GM23338 (cell line): ENCODE results near the gene NT5DC4. TPM values are rescaled to one million over a fixed set of nuclear protein-coding genes. Genes with fewer than 3 reads are reported as not detected.

ENCODE experiments used
- ATAC-seq: fragments of 200-7000 bp; cut with Tn5 transposase; 3 replicates; pipeline ENCODE4 v1.9.1; 2020
- DNase-seq: peaks from one replicate; pipeline ENCODE4 v3.0.0-alpha.2; 2015; ENCODE audit warnings: low spot score
- H2AFZ ChIP-seq: fragments of 200-600 bp; sonication (generic); 2 replicates; pipeline ENCODE4 v1.8.0; 2016; ENCODE audit warnings: antibody characterized with exemption, mild to moderate bottlenecking, moderate library complexity
- H3F3A ChIP-seq: fragments of 200-600 bp; sonication (generic); replicated peaks from 2 replicates; pipeline ENCODE4 v1.8.0; 2017; ENCODE audit warnings: antibody characterized with exemption, mixed run types, low read depth
- H3K27ac ChIP-seq: fragments of 200-600 bp; sonication (generic); 2 replicates; pipeline ENCODE4 v1.6.1; 2016; ENCODE audit warnings: low read depth
- H3K27me3 ChIP-seq: fragments of 200-600 bp; sonication (generic); 2 replicates; pipeline ENCODE4 v1.8.0; 2016; ENCODE audit warnings: mild to moderate bottlenecking, mixed run types, moderate library complexity; ENCODE audit not compliant: insufficient read depth
- H3K36me3 ChIP-seq: fragments of 200-600 bp; sonication (generic); 2 replicates; pipeline ENCODE4 v1.8.0; 2016; ENCODE audit warnings: mild to moderate bottlenecking; ENCODE audit not compliant: insufficient read depth
- H3K4me1 ChIP-seq: fragments of 200-600 bp; sonication (generic); 2 replicates; pipeline ENCODE4 v1.8.0; 2016; ENCODE audit warnings: mild to moderate bottlenecking, moderate library complexity; ENCODE audit not compliant: insufficient read depth
- H3K4me2 ChIP-seq: fragments of 200-600 bp; sonication (generic); 2 replicates; pipeline ENCODE4 v1.7.1; 2017; ENCODE audit warnings: mixed run types
- H3K4me3 ChIP-seq: fragments of 200-600 bp; sonication (generic); 2 replicates; pipeline ENCODE4 v1.6.1; 2016; ENCODE audit warnings: mixed run types
- H3K79me2 ChIP-seq: fragments of 200-600 bp; sonication (generic); replicated peaks from 2 replicates; pipeline ENCODE4 v1.8.0; 2017; ENCODE audit warnings: mild to moderate bottlenecking; ENCODE audit not compliant: insufficient read depth
- H3K9me2 ChIP-seq: fragments of 200-600 bp; sonication (generic); 2 replicates; pipeline ENCODE4 v1.8.0; 2017; ENCODE audit not compliant: insufficient read depth
- H4K20me1 ChIP-seq: fragments of 200-600 bp; sonication (generic); replicated peaks from 2 replicates; pipeline ENCODE4 v1.8.0; 2017; ENCODE audit warnings: mild to moderate bottlenecking; ENCODE audit not compliant: insufficient read depth
- H3K27ac Mint-ChIP-seq: 2 replicates; pipeline ENCODE4 v1.8.0; 2020; ENCODE audit warnings: inconsistent platforms, mild to moderate bottlenecking, moderate library complexity, mixed read lengths
- H3K27me3 Mint-ChIP-seq: 3 replicates; pipeline ENCODE4 v1.8.0; 2022; ENCODE audit warnings: low read depth, mild to moderate bottlenecking, moderate library complexity, mixed read lengths, inconsistent platforms; ENCODE audit not compliant: insufficient read depth, poor library complexity
- H3K36me3 Mint-ChIP-seq: 3 replicates; pipeline ENCODE4 v1.8.0; 2021; ENCODE audit warnings: low read depth, mild to moderate bottlenecking, inconsistent platforms, moderate library complexity, mixed read lengths
- H3K4me1 Mint-ChIP-seq: 3 replicates; pipeline ENCODE4 v1.8.0; 2020; ENCODE audit warnings: mild to moderate bottlenecking, inconsistent platforms, mixed read lengths
- H3K4me3 Mint-ChIP-seq: 3 replicates; pipeline ENCODE4 v1.8.0; 2021; ENCODE audit warnings: moderate library complexity, mild to moderate bottlenecking, inconsistent platforms, mixed read lengths
- H3K9me3 Mint-ChIP-seq: 3 replicates; pipeline ENCODE4 v1.8.0; 2020; ENCODE audit warnings: moderate library complexity, mild to moderate bottlenecking, inconsistent platforms, mixed read lengths
- CREB1 ChIP-seq: fragments of 250-450 bp; sonication (Bioruptor Pico); IDR thresholded peaks from 2 replicates; pipeline ENCODE4 v1.5.0; 2020; ENCODE audit warnings: low read depth, mild to moderate bottlenecking, moderate library complexity
- CTCF ChIP-seq, 2 experiments: fragments of 200-600 bp in 1 of 2; sonication (generic) in 1 of 2; conservative IDR thresholded peaks; 2 replicates each; pipeline versions ENCODE4 v1.5.1 to v1.6.1; 2016 to 2017; ENCODE audit warnings: antibody characterized with exemption in 2 of 2, low read depth in 2 of 2, mild to moderate bottlenecking in 2 of 2, moderate library complexity in 1 of 2
- ETS1 ChIP-seq: IDR thresholded peaks from 2 replicates; pipeline ENCODE4 v1.6.1; 2016; ENCODE audit warnings: antibody characterized with exemption
- EZH2 ChIP-seq: fragments of 200-600 bp; sonication (generic); IDR thresholded peaks from one replicate; pipeline ENCODE4 v1.8.0; 2017; ENCODE audit warnings: antibody characterized with exemption, mild to moderate bottlenecking, low read depth; ENCODE audit not compliant: unreplicated experiment
- EZH2phosphoT487 ChIP-seq: fragments of 200-600 bp; sonication (generic); IDR thresholded peaks from one replicate; pipeline ENCODE4 v1.8.1; 2018; ENCODE audit warnings: antibody characterized with exemption; ENCODE audit not compliant: unreplicated experiment
- JUNB ChIP-seq: IDR thresholded peaks from one replicate; pipeline ENCODE4 v1.6.1; 2016; ENCODE audit warnings: antibody characterized with exemption; ENCODE audit not compliant: unreplicated experiment
- NANOG ChIP-seq: IDR thresholded peaks from 2 replicates; pipeline ENCODE4 v1.6.1; 2016; ENCODE audit warnings: antibody characterized with exemption, borderline replicate concordance
- POLR2AphosphoS5 ChIP-seq: IDR thresholded peaks from 2 replicates; pipeline ENCODE4 v1.6.1; 2016; ENCODE audit warnings: antibody characterized with exemption, low read depth
- REST ChIP-seq: IDR thresholded peaks from one replicate; pipeline ENCODE4 v1.6.1; 2018; ENCODE audit warnings: antibody characterized with exemption; ENCODE audit not compliant: unreplicated experiment
- STAT1 ChIP-seq: IDR thresholded peaks from one replicate; pipeline ENCODE4 v1.6.1; 2016; ENCODE audit warnings: antibody characterized with exemption; ENCODE audit not compliant: unreplicated experiment
- ZNF114 ChIP-seq: fragments of 250-450 bp; sonication (Bioruptor Pico); IDR thresholded peaks from 2 replicates; pipeline ENCODE4 v1.5.0; 2020; ENCODE audit warnings: mild to moderate bottlenecking, moderate library complexity
- ZNF331 ChIP-seq: fragments of 250-450 bp; sonication (Bioruptor Pico); IDR thresholded peaks from 2 replicates; pipeline ENCODE4 v1.5.0; 2020; ENCODE audit warnings: low read depth, mild to moderate bottlenecking, moderate library complexity
- ZNF462 ChIP-seq: fragments of 250-450 bp; sonication (Bioruptor Pico); IDR thresholded peaks from 2 replicates; pipeline ENCODE4 v1.5.0; 2020; ENCODE audit warnings: mild to moderate bottlenecking, moderate library complexity
- polyA plus RNA-seq: library from polyadenylated mRNA; unstranded; fragments of >200 nt; fragmentation: Nextera tagmentation; extraction: Ambion mirVana; gene quantifications from 2 replicates; pipeline ENCODE4 v1.2.1, GENCODE V29; 2016
- total RNA-seq: library from RNA; depleted of rRNA; stranded (reverse); fragments of >200 nt; shearing (Covaris generic); gene quantifications from 2 replicates; pipeline ENCODE4 v1.2.3, GENCODE V29; 2014

Gene NT5DC4
- total and polyA plus RNA-seq, 2 experiments from 2014 or later = not detected

- Histone ChIP-seq H3K27me3 (no peaks in the 10 kb centered on the region), H3K9me2 (no peaks in the 10 kb centered on the region), H2AFZ (0 out of 2 replicates have a peak overlapping the region, but pooled peaks have one; percentile 69), H3K27ac (no peak overlapping the region), H3K4me2 (no peak overlapping the region), H3K79me2 (no peaks in the 10 kb centered on the region), H3K4me1 (no peaks in the 10 kb centered on the region), H3K4me3 (no peak overlapping the region), H3K36me3 (no peaks in the 10 kb centered on the region), H3F3A (no peaks in the 10 kb centered on the region), H4K20me1 (no peaks in the 10 kb centered on the region)
- no peak for TF ChIP-seq REST
- TF ChIP-seq STAT1 = no peak
- no peak for TF ChIP-seq CREB1
- no peak for TF ChIP-seq POLR2AphosphoS5
- TF ChIP-seq CTCF (conservative IDR thresholded peaks at IDR 0.05; ENCODE audit: low read depth in 2 of 2) = no peak
- no peak for TF ChIP-seq EZH2
- no peak for TF ChIP-seq EZH2phosphoT487
- TF ChIP-seq ZNF114 (CRISPR knock-in tag) = no peak
- TF ChIP-seq JUNB = no peak
- no peak for TF ChIP-seq ZNF331 (CRISPR knock-in tag)
- no peak for TF ChIP-seq ZNF462 (CRISPR knock-in tag)
- TF ChIP-seq NANOG = no peak
- no peak for TF ChIP-seq ETS1
- Mint-ChIP-seq H3K36me3 (no peaks in the 10 kb centered on the region), H3K27me3 (peaks cover 9% of the 10 kb centered on the region), H3K4me1 (no peaks in the 10 kb centered on the region; the same call in 1 of the 3 replicates), H3K27ac (no peak overlapping the region), H3K4me3 (no peak overlapping the region), H3K9me3 (no peaks in the 10 kb centered on the region)
- ATAC-seq = no peak
- DNase-seq = no peak
These were observed 41.3 kb upstream of the NT5DC4 start for GRCh38 chr2:112679484-112679883.
